Ramos (cell line): Measurements from ENCODE around the gene PLAC1.

Experiments used
- in situ Hi-C: fragments of 300-500 bp; cut with MboI; formaldehyde crosslinking; loops from one replicate; pipeline ENCODE4 v1.14.3; 2022; ENCODE audit warnings: low sequenced_read_pairs; ENCODE audit not compliant: unreplicated experiment

The PLAC1 gene

DNA sequence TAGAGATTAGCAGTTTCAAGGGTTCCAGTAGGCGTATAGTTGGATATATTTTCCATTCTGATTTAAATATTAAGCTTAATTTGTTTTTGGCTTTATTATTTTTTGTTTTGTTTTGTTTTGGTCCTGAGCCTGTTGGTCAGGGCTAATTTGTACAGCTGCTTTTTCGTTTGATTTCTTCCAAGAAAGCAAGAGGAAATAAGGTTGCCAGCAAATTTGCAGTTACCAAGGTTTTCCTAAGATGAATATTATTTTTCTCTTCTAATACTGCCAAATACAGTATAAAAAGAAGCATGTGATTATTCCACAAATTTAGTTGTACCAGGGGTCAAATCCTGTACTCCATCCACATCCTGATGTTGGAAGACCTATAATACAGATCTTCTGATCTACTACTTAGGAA lies 24.9 kb downstream of the PLAC1 start:
- in situ Hi-C loops = no loop called here

DNA sequence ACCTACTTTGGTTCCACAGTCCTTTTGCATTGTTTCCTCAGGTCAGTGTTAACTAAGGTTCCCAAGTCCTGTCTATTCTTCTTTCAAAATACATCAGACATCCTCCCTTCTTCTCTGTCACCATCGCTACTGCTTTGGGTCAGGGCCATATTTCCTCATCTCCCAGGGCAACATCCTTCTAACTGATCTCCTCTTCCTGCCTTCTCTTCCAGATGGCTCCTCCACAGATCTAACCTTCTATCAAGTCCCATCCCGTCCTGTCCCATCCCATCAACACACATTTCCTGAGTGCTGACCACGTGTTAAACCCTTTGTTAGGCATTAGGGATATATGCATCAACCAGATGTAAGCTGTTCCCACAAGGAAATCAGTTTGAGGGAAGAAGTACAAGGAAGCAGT lies 25.9 kb downstream of the PLAC1 start:
- in situ Hi-C loops = no loop called here

DNA sequence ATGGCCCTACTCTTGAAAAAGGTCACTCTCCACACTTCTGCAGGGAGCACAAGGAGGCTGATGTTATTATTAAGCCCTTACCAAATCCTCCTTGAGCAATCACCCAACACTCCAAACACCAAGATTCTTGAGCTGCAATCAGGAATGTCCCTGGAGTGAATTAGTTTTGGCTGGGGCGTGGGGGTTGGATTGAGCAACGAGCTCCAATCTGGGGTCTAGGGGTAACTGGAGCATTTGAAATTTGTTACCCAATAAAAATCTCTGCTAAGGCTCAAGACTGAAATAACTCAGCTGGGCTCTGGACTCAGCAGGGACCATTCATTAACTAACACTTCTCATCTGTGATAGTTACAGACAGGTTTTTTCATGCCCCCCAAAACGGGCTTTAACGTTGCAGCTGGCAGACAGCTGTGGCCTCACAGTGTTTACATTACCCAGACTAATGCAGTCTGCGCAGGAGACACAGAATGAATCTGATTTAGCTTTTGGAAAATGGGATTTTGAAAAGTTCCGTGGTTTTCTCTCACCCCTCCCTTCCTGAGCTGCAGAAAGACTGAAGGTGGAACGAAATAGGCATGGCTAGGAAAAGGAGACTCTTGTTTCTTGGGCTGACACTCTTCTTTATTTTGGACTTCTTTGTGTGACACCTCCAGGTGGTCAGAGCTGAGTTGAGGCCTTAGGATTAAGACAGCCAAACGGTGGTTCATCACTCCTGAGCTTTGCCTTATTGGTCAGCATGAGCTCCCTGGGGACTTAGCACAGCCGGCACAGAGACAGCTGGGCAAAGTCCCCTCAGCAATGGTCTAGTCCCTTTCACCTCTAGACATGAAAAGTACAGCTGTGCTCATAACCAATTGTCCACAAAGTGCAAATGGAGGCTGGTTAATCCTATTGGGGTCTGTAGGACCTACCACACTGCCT lies 26.6 kb downstream of the PLAC1 start:
- in situ Hi-C loops = no loop called here

DNA sequence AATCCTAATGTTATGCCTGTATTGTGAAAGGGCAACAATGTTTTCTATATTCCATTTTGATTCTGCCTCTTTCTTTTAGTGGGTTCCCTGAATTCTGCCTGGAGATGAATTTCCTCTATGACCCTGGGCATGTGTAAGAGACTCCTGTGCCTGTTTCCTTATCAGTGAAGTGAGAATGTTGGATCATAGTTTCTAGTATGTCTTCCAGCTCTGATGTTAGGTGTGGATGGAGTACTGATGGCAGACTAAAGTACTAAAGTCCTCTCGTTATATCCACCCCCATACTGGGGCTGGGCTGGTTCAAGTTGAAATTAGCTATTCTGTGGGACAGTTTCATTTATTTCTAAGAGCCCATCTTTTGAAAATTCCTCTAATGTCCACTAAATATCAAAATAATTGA lies 29.6 kb downstream of the PLAC1 start:
- in situ Hi-C loops = no loop called here

DNA sequence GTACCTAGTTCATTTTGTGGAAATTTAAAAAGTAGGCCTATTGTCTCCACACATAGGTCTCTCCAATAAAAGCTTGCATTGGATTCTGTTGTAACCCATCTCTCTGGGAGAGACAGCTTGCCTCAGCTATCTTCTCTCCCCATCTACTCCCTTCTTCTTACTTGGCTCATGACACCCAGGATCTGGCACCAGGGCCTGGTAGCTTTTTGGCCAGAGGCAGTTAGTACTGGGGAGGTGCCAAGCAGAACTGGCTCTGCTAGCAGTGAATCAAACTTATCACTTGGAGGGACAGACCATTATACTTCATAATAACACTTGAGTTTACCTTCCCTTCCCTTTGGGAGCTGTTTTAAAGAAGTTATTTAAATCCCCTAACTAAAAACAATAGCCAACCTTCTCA lies 31.8 kb downstream of the PLAC1 start:
- in situ Hi-C loops = no loop called here

DNA sequence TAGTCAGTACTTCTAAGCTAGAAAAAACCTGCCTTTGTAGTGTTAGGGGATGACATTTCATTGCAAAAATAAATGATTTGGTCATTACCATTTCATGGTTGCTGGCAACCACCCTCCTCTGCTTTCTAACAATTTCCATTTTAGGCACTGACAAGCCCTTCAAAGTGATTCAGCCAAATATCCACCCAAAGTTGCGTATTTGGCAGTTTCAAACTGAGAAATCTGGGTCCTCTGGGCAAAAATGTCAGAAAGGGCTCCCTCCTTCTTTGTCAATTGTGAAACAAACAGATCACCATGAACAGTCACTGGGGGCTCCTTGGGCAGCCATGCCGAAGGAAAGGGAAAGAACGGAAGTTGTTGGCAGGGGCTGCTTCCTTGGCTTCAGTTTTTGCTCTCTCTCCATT lies 33.0 kb downstream of the PLAC1 start:
- in situ Hi-C loops = no loop called here

DNA sequence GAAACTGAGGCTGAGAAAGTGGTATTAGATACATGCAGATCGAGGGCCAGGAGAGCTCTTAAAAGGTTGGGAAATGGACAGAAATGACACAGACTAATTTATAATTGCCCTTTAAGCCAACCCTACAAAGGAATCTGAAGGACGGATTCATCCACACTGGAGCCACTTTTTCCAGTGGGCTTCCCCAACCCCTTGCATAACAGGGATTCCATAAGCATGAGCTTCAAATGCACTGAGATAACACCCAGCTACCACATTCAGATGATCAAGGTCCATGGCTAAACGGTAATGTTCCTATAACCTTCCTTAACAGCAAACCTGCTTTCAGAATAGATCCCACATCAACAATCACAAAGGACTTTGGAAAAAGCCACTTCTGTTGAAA lies 34.2 kb downstream of the PLAC1 start:
- in situ Hi-C loops = no loop called here

DNA sequence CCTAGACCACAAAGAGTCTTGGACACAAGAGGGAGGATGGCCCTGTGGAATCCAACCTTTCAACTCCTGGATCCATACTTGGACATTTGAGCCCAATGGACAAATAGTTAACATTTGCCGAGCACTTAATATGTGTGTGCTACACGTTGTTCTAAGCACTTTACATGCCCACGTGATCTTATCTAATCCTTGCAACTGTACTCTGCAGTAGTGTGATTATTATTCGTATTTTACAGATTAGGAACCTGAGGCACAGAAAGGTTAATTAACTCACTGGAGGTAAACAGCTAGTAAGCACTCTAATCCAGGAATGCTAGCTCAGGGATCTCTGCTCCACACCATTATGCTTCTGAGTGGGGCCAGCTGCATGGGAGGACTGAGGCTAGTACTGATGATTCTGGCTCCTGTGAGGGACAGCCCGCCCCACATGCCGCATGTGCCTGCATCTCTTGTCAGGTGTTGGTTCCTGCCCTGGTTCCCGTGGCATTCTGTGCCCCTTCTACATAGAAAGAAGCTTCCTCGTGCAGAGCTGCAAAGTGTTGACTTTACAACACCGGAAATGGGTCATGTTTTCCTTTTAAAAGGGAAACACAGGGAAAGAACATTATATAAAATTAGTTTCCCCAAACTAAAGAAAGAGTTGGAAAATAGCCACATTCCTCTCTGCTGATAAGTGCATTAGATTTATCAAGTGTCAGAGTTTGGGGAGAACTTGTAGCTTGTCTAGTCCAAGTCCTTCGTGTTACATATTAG lies 34.8 kb downstream of the PLAC1 start:
- in situ Hi-C loops = no loop called here

DNA sequence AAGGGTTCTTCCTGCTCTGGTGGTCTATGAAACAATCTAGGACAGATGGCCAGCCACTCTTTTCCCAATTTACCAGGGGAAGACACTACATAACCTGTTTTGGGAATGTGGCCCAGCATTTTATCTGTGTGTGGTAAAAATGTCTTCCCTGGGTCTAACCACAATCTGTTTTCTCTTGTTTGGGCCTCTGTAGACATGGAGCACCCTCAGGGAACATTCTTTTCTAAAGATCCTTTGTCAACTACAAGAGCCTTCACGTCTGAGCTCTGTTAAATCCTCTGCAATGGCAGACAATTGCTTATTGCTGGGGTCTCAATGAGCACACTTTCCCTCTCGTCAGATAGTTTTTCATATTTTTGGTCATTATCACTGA lies 35.5 kb downstream of the PLAC1 start:
- in situ Hi-C loops = no loop called here

DNA sequence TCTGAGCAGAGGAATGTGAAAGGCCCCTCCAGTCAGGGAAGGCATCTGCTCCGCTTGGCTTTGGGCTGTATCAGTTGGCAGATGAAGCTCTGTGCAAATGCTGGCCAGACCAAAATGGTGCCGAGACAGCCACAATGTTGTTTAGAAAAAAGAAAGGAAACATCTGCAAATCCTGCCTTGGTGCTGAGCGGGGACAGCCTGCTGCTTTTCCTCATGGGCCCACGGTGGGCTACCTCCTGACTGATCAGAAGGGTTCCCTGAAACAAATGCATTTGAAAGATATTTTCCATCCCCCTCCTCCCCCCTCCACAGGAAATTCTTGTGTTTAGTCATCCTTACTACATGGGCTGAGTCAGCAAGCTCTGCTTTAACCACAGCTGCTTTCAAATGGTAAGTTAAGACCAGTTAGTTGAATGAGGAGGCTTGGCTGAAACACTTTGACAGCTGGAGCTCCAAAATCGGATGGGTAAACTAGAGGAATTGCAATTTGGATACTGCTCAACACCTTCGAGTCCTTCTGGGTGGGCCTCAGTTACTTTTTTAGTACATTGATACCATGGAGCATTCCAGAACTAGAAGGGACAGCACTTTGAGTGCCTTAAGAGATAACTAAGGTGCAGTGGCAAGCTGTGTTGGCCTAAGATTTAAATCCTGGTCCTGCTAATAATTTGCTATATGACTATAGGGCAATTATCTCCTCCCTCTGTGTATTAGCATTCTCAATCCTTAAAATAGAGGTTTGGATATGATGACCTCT lies 36.0 kb downstream of the PLAC1 start:
- in situ Hi-C loops = no loop called here

DNA sequence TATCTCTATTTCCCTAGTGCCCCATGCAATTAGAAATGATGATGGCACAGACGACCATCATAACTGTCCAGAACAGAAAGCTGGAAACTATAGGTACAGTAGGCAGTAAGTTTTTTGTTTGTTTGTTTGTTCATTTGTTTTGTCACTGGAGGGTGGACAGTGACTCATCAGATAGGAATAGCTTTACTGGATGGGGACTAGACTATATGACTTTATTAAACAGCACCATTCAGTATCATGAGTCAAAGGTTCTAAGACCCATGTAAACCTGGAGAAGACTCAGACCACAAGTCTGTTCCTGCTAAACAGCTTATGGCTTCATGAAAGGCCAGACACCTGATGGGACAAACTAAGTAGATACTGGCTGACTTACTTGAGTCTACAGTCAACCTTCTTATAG lies 38.4 kb downstream of the PLAC1 start:
- in situ Hi-C loops = no loop called here

DNA sequence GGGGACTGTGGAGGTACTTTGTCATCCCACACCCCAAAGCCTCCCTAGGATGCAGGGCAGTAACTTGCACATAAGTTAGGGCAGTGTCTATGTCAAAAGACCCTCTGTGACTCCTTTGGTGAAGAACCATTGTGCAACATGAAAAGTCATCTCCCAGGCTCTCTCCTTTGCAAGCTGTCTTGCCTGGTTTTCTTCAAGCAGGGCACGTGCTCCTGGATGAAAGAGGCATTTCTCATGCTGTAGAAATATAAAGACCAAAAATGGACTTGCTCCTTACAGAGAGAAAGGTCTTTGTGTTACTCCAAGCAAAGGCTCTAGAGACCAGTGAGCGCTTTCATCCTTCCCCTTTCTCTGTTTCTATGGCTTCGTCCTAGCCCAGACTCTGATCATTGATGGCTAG lies 44.9 kb downstream of the PLAC1 start:
- in situ Hi-C loops = no loop called here

DNA sequence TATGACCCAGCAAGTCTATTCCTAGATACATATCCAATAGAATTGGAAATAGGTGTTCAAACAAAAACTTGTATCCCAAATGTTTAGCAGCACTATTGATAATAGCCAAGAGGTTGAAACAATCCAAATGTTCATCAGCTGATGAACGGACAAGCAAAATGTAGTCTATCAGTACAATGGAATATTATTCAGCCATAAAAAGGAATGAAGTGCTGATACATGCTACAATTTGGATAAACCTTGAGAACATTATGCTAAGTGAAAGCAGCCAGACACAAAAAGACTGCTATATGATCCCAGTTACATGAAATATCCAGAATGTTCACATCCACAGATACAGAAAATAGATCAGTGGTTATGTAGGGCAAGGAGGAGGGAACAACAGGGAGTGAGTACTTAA lies 50.1 kb downstream of the PLAC1 start:
- in situ Hi-C loops = no loop called here

DNA sequence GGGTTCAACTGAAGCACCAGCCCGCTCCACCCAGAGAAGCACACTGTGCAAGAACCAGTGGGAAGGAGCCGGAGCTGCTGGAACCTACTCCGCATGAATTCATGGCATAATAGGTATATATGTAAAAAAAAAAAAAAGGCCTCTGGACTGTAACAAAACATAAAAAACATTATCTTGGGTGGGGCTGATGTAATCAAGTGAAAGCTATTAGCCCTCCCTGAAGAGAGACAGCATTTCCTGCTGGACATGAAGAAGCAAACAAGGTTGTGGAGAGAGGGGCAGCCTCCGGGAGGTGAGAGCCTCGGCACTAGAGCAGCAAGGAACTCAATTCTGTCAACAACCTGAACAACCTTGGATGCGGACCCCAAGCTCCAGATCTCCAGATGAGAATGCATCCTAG lies 50.7 kb downstream of the PLAC1 start:
- in situ Hi-C loops = no loop called here

DNA sequence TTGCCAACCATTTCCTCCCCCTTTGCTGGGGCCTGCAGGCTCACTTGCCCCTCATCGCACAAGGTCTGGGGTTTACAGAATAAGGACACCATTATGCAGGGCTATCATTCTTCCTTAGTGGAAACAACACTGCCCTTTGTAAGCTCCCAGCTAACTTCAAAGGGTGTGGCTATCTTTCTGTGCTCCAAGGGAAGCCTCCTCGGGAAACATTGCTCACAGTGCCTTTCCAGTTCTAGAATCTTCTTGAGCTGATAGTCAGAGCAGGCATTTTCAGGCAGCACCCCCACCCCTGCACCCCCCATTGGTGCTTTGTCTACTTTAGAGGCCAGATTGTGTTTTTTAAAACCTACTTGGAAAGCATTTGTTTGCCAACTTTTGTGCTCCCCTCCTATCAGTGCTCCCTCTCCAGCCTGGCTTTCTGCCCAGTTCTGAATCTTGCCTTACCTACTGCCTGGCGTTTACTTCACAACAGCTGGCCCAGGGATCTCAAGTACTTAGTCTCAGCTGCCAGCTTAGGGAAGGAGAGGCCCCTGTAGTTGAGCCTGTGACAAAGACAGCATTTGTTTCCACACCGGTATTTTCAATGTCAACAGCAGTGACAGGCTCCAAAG lies 53.5 kb downstream of the PLAC1 start:
- in situ Hi-C loops = no loop called here

DNA sequence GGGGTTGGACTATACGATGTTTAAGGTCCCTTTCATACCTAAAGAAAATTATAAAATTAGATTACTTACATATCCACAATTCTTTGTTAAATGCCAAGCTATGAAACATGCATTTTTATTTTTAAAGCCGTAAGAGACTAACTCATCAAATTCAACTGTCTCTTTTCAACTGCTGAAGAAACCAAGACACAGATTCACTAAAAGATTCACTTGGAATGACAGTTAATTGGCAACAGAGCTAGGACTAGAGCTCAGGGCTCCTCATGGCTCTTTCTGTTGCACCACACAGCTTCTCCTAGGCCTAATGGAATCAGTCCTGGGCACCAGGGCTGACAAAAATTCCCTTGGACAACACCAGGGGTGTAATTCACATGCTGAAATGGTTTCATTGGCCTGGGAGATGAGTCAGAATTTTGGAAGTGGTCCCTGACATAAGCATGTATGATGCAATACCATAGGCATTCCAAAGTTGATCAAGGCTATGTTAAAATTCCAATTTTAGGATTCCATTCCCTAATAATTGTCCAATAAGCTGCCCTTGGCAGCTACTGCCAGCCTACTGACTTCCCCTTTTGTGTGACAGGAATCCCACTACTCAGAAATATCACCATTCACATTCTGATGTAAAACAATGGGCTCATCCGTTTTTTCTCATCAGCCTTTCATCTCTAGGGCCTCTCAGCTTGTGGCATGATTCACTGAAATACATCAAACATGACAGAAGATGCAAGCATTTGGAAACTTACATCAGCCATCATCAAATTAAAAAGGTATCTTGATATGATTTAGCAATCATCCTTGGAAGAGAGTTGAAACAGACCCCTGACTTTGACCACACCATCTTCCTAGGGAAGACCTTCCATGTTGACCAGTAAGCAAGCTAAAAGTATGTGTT lies 54.2 kb downstream of the PLAC1 start:
- in situ Hi-C loops = no loop called here

DNA sequence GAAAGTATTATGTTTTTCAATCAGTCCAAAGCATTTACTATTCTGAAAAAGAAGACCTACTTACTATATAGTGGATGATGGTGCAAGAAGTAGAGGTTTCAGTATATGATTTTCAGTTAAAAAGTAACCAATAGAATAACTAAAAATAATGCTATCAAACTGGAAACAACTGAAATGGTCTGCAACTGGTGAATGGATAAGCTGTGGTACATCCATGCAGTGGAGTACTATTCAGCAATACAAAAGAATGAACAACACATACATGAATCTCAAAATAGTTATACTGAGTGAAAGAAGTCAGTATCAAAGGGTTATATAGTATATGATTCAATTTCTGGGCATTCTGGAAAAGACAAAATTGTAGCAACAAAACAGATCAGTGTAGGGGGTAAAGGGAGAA lies 55.9 kb downstream of the PLAC1 start:
- in situ Hi-C loops = no loop called here

DNA sequence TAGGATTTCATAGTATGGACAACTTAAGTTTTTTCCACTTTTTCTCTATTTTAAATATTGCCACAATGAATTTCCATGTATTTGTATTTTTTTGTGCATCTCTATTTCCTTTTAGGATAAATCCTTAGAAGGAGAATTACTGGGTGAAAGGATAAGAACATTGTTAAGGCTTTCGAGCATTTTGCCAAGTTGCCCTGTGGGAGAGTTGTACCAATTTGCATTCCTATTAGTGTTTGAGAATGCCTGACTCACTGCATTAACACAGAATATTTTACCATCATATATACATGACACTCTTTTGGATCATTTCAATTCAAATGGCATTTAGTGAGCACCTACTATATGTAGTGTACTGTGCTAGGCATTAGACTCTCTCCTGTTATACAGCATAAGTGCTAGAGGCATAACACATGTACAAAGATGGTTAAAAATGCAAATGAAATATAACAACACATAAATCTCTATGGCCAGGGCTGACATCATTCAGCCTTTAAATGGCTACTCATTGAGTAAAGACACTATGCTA lies 57.0 kb downstream of the PLAC1 start:
- in situ Hi-C loops = no loop called here

DNA sequence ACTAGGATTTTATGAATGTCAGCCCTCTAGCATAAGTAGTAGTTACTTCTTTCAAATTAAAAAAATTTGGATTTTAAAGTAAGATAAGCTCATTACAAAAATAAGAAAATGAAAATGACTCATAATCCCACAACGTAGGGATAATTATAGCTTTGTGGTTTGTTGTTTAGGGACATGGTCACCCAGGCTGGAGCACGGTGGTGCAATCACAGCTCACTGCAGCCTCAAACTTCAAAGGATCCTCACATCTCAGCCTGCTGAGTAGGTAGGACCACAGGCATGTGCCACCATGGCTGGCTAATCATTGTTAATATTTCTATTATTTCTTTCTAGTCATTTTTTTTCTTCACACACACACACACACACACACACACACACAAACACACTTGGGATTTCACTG lies 57.6 kb downstream of the PLAC1 start:
- in situ Hi-C loops = no loop called here
